HG03159 (cell line): ENCODE measurements around the gene DNM1.
"Not testable (repeated sequence)": the region's sequence is repeated elsewhere in the genome, so short reads cannot be mapped to it uniquely, and the experiment has no call there.

Experiments used
- ATAC-seq: cut with Tn5 transposase; IDR thresholded peaks from one replicate; pipeline ENCODE4 v1.9.1; 2021; ENCODE audit warnings: mild to moderate bottlenecking, moderate library complexity; ENCODE audit not compliant: unreplicated experiment

Gene DNM1

GRCh38 chr9:128222880-128223670, 19.9 kb downstream of the DNM1 start:
- no peak for ATAC-seq

GRCh38 chr9:128224877-128225276, 21.7 kb downstream of the DNM1 start:
- ATAC-seq: no peak

- no peak for ATAC-seq
These were observed 22.7 kb downstream of the DNM1 start for GRCh38 chr9:128225770-128226411.

DNA sequence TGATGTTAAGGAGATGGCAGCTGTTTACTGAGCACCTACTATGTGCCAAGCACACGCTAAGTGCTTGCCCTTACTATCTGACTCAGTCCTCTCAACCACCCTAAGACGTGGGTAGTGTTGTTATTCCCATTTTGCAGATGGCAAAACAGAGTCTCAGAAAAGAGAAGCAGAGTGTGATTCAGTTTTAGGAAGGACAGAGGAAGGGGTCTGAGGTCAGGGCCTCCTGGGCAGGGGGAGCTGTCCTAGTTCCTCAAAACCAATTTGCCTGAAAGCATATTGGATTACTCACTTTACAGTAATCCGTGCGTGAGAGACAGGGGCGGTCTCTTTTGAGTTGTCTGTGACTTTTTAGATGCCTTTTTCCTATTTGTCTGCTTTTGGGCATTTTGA, 23.2 kb downstream of the DNM1 start:
- no peak for ATAC-seq

- ATAC-seq: not testable (repeated sequence)
These were observed 27.7 kb downstream of the DNM1 start for GRCh38 chr9:128230897-128231296.

DNA sequence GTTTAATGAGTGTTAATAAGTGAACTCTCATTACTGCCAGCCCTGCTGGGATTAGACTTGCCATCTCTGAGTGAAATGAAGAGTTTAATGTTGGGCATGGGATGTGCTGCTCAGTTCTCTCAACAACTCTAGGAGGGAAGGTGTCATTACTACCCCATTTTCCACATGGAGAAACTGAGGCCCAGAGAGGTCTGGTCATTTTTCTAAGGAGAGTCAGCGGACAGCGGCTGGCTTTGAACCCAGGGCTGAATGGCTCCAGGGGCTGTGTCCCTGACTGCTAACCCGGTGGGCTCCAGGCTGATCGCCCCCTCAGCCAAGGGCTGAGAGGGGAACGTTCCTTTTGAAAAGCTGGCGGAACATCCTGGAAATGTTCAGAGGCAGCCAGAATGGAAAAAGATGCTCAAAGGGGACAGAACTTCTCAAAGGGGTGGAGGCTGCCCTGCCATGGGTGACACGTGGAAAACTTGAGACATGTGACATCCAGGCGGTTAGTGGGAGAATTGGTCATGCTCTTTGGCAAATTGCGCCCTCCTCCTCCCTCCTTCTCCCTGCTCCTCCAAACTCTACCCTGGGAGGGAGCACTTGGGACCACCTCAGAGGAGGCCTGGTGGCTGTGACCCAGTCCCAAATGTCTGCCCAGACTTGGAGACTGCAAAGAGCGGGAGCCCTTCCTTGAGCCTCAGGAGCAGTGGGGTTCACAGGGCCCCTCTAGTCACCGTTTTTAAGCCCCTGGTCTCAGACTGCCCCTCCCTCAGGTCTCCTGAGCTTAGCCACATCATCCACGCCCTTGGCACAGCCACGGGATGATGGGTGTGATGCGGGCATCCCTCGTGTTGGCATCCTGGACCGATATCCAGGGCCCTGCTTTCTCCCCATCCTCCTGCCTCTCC, 28.7 kb downstream of the DNM1 start:
- ATAC-seq: no peak

- no peak for ATAC-seq
These were observed 29.6 kb downstream of the DNM1 start for GRCh38 chr9:128232528-128233428.

GRCh38 chr9:128233817-128234406, 30.7 kb downstream of the DNM1 start:
- ATAC-seq: no peak

DNA sequence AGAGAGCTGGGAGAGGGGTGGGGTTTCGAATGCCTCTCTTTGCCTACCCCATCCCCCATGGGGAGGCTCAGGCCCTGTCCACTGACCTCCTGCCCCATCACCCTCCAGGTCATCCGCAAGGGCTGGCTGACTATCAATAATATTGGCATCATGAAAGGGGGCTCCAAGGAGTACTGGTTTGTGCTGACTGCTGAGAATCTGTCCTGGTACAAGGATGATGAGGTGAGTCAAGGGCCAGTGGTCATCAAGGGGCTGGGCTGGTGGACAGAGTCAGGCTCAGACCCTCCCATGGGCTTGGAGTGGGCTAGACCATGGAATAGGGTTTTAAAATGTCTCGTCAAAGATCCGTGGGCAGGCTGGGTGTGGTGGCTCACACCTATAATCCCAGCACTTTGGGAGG, 38.9 kb downstream of the DNM1 start:
- no peak for ATAC-seq

DNA sequence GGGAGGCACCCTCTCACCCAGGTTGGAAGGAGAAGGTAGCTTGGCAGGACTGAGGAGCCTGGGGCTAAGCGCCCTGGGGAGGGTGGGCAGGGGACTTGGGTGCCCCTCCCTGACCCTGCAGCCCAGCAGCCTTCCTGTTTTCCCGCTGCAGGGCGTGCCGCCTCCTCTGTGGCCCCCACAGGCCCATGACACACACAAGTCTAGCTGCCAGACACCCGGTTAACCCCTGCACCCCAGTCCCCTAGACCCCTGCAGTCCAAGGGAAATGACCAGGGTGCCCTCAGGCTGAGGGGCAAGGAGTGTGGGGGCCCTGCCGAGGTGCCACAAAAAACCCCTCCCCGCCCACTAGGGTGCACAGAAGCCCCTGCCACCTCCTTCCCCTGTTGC, 39.6 kb downstream of the DNM1 start:
- ATAC-seq: no peak

GRCh38 chr9:128243215-128244018, 40.2 kb downstream of the DNM1 start:
- ATAC-seq: no peak

- no peak for ATAC-seq
These were observed 41.1 kb downstream of the DNM1 start for GRCh38 chr9:128244091-128244836.

DNA sequence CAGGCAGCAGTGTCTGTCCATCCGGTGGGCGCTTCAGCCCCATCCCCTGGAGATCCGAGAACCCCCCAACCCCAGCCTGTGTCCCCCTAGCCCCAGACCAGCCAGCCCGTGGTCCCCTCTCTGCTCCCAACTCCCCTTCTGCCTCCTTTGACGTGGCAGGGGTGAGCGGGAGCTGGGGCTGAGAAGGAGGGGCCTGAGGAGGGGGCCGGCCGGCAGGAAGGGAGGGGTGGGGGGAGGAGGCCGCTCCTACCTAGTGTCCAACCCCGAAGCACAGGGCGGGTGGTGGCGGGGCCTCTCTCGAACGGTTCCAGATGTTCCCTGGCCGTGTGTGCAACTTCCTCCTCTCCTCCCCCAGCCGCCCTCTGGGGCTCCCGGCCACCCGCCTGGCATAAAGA, 41.7 kb downstream of the DNM1 start:
- no peak for ATAC-seq

GRCh38 chr9:128245421-128246151, 42.4 kb downstream of the DNM1 start:
- no peak for ATAC-seq

- ATAC-seq: no peak
These were observed 43.3 kb downstream of the DNM1 start for GRCh38 chr9:128246471-128246870.

GRCh38 chr9:128247226-128247803, 44.1 kb downstream of the DNM1 start:
- ATAC-seq: no peak

GRCh38 chr9:128249558-128249907, 46.4 kb downstream of the DNM1 start:
- no peak for ATAC-seq
